GM19240 (cell line): ENCODE results near the gene KLHL29.

Source experiments
- DNase-seq: peaks from one replicate; pipeline ENCODE4 v3.0.0; 2011; ENCODE audit warnings: low spot score; ENCODE audit not compliant: insufficient read length

The KLHL29 gene

DNA sequence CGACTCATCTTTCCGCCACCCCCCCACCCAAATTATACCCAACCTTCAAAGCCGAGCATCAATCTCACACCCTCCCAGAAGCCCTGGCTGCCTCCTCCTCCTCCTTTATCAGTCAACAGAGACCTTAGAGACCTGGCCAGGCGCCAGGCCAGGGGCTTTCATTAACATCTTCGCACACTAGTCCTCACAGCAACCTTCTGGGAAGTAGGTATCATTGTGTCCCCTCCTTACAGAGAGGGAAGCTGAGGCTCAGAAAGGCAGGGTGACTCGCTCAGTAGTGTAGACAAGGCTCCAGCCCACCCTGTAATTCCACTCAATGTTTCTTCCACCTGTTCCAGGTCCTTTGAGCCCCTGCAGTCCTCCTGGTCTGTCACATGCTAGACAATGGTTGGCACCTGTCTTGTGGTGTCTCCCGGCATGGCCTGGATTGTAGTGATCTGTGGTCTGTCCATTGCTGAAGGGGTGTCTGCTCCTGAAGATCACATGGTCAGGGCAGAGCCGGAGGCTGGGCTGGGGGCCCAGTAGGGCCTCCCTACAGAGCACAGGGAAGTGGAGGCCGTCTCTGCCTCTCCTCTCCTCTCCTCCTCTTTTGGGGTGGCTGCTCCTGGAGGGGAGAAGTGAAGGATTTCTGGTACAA lies 36.0 kb downstream of the KLHL29 start:
- no peak for DNase-seq

DNA sequence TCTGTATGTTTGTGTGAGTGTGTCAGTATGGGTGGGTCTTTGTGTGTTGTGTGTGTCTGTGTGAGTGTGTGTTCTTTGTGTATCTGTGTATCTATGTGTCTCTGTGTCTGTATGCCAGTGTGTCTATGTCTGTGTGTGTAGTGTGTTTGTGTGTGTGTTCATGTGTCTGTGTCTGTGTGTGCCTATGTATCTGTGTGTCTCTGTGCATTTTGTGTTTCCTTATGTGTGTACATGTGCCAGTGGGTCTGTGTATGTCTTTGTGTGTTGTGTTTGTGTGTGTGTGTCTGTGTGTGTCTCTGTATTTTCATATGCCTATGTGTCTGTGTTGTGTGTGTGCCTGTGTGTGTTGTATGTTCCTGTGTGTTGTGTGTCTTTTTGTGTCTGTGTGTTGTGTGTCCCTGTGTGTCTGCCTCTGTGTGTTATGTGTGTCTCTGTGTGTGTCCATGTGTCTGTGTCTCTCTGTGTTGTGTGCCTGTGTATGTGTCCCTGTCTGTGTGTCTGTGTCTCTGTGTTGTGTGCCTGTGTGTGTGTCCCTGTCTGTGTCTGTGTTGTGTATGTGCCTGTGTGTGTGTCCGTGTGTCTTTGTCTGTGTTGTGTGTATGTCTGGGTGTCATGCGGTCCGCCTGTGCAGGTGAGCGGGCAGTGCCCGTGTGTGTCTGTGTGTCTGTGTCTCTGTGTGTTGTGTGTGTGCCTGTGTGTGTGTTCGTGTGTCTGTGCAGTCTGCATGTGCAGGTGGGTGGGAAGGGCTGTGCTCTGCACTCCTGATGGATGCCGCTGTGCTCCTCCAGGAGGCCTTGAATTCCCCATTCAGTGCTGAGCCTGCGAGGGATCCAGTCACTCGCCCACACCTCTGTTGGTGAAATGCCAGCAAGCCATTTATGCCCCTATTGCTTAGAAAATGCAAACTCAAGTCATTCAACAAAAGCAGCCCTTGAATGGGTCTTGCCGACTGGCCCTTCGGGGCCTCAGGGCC lies 37.4 kb downstream of the KLHL29 start:
- no peak for DNase-seq

DNA sequence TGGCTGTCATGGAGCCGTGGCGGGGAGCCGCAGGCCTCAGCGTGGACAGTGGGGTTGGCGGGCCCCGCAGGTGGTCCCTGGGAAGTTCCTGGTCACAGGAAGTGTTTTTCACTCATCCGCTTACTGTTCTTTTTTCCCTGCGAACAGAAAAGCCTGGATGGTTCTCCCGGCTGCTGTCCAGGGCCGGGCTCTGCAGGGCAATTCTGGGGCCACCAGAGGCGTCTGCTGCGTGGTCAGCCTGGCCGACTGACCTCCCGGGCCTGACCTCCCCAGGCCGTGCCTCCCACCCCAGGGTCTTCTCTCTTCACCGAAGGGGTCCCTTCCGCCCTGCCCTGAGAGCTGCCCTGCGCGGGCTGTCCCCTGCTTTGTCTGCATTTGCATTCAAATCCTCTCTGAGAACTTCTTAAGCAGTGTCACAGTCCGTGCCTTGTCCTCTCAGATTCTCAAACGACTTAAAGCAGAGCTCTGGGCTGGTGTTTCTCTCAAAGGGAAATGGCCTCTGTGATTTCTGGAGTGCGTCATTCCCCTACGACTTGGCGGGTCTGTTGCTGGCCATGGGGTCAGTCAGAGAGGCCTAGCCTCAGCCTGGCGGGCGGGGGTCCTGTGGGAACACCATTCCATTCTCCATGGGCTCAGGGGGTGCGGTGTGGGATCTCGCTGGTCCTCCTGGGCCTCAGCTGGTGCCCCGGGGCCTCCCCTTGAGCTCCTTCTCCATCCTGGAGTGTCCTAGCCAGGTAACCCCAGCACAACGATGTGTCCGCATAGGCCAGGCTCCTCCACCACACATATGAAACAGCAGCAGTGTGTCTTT lies 38.3 kb downstream of the KLHL29 start:
- no peak for DNase-seq

DNA sequence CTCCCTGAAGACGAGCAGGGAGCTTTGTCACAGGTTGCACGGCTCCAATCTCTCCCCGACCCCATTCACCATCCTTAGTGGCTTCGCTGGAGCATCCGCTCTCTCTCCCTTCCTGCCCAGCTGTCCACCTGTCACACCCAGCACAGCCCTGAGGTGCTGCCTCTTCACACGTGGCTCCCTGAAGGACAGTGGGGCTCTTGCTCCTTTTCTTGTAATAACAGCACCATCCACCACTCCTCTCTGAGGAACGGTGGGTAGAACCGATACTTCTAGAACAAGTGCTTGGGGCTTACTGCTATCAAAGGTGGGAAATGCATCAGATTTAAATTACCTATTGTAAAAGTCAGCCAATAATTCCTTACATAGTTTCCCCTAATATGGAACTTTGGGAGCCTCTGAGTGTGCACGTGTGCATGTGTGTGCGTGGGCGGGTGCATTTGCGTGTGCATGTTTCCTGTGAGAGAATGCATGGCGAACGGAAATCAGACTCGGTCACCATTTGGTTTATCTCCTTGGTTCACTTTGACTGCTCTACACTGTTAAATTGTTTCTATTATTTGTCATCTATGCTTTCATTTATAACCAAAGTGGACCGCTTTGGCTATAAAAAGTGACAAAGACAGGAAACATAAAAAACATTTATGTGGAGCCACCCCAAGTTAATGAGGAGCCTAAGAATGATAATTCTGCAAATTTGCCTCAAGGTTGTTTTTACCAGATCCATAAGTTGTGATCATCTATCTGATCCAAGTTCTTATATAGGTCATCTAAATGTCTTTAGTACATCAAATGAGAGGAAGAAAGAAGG lies 39.1 kb downstream of the KLHL29 start:
- no peak for DNase-seq

DNA sequence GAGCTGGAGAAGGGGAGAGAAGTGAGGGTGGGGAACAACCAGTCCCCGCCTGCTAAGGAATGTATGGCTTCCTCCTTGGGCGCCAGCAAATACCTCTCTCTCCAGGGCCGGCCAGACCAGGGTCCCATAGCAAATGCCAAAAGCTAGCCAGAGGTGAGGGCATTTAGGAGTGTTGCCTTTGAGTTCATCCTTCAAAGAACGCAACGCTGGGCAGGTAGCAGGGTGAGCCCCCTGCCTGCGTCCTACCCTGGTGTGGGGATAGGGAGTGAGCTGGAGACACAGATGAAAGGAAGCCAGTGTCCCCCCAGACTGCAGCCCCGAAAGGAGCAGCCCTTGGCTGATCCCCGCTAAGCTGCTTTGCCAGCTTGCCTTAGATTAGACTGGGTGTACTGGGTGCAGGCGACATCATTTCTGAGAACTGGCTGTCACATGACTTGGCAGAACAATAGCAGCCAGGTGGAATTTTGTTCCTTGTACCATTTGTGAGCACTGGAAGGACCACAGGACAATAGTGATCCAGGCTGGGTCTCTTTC lies 40.4 kb downstream of the KLHL29 start:
- no peak for DNase-seq

DNA sequence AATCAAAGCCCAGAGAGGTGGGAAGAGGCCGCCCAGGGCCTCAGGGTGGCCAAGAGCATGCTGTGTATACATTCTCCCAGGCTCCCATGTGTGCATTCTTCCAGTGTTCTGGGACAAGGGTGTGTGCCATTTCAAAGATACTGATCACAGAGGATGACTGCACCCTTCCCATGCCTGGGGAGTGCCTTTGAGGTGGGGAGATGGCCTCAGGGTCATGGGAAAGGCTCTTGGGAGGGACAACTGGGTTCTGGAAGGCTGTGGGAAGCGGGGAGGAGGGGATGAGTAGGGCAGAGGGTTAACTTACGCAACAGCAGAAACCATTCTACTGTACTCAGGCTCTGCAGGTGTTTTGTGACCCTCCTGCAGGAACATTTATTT lies 40.9 kb downstream of the KLHL29 start:
- no peak for DNase-seq

DNA sequence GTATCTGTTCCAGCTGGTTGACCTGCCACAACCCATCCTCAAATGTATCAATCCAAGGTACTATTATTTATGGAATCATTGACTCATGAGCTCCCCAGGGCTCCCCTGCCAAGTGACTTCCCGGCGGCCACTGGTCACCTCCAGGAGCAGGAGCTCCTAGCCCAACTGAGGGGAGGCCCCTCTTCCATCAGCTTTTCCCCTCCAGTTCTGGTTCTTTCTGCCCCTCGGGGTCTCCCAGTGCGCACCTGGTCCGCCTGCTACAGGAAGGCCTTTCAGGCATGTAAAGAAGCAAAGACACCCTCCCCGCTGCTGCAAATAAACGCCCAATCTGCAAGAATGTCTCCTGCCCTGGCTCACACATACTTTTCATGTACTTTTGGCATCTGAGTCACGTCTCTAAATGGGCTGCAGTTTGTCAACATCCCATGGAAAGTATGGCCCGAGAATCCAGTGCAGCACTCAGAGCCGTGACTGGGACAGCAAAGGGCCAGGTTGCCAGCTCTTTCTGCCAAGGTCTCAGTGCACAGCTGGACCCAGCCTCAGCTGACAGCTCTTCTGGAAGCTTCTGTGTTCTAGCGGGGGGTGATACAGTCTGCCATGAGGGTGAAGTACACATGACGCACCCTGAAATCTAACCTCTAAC lies 41.4 kb downstream of the KLHL29 start:
- DNase-seq: no peak

DNA sequence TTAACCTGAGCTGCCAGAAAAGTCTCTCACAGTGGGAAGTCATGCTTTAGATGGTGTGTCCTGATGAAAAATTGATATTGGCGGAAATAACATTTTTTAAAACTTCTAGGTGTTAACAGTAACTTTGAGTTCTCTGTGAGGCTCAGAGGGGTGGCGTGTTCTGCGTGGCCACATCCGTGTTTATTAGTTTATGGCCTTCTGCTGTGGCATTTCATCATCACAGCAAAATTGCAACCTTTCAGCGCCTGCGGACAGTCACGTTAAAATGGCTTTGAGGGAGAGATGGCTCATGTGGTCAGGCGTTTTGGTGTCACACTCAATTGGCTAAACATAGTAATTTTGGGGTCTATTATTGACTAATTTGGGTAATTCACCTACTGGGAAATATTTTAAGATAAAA lies 42.4 kb downstream of the KLHL29 start:
- no peak for DNase-seq

DNA sequence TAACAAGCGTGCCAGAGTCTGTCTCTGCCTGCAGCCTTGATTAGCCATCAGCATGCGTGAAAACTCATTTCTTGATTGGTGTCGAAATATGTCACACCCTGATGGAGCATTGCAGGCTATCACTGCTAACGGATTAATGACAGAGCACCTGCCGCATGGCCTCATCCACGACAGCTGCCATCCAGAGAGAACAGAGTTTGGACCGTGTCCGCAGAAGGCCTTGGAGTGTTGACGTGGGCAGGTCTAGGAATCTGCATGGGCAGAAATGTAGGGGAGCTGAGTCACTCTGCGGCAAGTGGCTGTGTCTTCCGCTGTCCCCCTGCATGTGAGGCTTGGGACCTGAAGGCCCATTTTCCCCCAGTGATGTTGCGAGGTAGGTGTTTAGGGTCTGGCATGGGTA lies 43.0 kb downstream of the KLHL29 start:
- no peak for DNase-seq

DNA sequence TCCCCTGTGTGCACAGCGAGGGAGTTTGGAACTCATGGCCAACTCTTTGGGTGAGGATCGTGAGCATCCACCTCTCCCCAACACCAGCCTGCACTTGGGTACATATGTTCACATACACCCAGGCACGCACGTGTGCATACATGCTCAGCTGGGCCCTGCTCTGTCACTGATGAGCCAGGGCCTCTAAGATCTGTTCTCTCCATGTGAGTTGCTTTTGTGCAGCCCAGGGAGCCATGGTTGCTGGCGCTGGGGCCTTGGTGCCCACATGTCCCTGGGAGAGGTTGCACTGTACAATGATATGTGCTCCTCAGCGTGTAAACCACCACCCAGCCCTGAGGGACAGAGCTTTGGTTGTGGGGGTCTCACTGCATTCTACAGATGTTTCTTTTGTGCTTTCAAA lies 44.1 kb downstream of the KLHL29 start:
- DNase-seq: no peak

DNA sequence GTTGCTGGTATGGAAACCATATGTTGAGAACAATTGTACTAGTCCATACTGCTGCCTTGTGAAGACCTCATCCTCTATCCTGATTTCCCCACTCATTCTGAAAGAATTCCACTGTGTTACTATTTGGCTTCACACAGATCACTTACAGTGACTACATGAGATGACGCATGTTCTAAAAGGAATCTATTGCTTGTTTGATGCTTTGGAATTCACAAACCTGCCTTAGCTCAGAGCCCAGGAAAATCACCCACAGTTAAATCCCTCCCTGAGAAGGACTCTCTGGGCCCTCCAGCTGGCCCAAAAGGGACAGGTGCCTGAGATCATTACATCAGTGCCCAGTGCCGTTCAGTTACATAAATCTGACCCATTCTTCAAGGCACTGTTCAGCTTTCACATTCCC lies 45.3 kb downstream of the KLHL29 start:
- DNase-seq: no peak

DNA sequence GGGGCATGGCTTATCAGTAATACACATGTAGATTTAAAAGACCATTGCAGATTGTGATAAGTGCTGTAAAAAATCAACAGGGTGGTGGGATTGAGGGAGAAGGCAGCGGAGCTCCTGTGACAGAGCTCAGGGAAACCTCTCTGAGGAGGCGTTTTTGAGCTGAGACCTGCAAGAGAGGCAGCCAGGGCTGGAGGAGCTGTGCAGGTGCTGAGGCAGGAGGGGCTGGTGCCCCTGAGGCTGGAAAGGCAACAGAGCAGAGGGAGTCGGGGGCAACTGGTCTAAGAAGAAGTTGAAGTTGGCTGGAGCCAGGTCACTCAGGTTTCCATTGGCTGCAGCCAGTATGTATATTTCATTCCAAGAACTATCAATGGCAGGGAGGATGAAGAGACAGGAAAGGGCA lies 47.6 kb downstream of the KLHL29 start:
- DNase-seq: no peak

DNA sequence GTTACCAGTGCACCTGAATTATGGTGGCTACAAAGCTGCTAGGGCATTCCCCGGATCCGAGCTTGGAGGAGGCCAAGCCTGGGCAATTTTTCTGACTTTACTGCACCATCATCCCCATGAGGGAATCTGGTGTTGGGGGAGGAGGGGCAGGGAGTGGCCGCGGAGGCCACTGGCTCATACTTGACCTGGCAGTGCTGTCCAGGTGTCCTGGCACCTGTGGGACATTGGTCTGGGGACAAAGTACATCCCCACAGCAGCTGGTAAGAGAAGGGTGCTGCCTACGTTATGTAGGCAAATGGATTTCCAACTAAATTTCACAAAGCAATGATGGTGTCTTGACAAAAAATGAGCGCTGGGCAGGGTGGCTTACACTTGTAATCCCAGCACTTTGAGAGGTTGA lies 48.3 kb downstream of the KLHL29 start:
- DNase-seq: no peak

DNA sequence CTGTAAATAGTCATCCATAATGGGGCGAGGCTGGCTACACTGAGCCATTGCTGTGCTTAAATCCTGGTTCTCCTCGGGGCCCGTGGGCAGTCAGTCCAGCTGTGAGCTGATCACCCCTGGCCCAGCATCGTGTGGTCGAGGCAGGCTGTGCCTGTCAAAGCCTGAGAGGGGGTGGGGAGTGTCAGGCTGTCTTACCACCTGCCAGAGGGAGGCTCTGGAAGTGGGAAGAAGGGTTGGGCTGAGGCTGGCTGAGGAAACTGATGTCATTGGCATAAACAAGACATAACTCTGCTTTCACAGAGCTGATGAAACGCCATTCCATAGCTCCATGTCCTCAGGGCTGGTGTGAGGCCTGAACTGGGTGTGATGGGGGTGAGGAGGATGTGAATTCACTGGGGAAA lies 49.7 kb downstream of the KLHL29 start:
- DNase-seq: no peak

DNA sequence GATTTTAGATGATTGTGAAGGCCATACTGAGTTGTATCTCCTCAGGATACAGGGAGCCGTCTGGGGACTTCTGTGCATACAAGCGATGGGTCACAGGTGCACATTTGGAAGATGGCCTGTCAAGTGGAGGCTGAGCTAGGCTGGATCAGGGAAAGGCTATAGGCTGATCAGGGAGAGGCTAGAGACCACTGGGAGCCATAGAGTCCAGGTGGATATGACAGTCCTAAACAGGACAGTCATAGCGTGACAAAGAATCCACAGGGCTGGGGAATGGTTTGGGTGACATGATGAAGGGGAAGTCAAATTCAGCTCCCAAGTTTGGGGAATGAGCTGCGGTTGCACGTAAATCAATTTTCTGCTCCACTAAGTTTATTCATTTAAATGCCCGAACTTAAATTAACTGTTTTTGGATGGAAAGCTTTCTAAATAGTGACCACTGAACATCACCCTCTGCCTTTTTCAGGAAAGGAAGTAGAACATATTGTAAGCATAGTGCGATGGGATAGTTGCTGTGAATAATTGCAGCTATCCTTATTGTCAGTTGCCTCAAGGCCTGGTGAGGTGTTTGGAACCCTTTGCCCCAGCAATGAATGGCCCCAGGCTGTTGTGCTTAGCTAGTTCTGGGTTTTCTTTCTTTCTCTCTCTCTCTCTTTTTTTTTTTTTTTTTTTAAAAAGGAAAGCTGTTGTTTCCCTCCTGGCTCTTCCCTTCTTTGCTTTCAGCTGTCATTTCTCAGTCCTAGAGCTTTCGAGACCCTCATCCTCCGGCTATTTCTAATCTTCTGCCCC lies 50.5 kb downstream of the KLHL29 start:
- no peak for DNase-seq

DNA sequence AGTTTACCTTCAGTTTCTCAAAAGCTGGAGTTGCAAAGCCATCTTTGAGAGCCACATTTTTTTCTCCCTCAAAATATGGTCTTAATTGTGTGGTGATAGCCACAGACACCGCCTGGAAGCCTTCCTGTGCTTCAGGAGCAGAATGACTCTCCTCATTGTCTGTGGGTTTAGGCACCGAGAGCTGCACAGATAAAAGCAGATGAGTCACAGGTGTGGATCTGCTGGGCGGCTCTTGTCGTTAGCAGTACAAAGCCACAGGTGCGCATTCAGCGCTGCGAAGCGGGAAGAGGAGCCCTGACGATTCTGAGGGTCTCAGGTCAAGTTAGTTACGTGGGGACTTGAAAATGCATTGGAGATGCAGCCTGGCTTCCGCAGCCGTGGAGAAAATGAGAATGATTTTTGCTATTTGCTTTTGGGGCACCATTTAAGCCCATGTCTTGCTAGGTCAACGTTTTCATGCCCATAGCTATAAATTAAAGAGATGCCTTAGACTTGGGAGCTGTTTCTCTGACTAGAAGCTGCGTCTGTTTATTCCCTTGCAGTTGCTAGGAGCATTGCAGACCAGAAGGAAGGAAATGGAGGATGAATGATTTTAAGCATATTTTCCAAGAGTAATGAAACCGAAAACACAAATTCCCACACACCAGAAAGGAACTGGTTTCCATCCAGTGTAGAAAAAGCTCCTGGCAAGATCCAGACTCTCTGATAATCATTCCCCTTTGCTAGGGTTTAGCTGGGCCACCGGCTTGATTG lies 51.5 kb downstream of the KLHL29 start:
- DNase-seq: no peak

DNA sequence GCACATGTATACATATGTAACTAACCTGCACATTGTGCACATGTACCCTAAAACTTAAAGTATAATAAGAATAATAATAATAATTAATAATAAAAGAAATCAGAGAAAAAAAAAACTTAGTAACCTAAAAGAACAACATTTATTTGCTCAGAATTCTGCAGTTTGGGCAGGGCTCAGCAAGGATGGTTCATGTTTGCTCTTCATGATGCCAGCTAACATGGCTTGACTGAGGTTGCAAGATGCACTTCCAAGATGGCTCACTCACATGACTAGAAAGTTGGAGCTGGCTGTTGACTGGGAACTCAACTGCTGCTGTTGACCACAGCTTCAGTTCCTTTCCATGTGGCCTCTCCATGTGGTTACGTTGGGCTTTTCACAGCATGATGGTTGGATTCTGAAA lies 56.4 kb downstream of the KLHL29 start:
- no peak for DNase-seq

DNA sequence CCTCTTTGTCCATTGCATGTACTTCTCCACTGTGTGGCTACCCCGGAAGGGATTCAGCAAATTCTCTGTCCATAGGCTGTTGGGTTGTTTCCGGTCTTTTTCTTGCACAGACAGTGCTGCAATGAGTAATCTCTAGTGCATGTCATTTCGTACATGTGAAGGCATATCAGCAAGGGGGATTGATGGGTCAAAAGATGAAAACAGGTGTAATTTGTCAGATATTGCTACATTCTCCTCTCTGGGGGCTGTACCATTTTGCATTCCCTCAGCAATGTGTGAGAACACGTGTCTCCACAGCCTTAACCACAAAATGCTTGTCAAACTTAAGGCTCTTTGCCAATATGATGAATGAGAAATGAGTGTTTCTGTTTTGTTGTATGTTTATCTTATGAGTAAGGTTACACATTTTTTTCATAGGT lies 60.5 kb downstream of the KLHL29 start:
- DNase-seq: no peak

DNA sequence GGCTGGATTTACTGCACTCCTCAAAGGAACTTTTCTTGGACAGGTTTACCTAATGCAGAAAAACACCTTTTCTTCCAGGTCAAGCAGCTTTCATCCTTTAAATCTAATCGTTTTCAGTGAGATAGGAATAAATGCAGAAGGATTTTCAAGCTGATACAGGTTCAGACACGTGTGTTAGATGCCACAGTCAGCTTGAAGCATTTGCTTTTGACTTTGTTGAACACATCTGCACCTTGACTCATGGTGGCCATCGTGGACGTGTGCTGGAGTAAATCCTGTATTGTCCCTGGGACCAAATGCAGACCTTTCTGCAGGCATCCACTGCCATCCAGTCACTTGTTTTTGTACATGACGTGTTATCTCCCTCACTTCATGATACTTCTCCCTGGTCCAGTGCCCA lies 61.9 kb downstream of the KLHL29 start:
- DNase-seq: no peak
